Measurements from ENCODE around the gene HSF2BP.

Gene HSF2BP

DNA sequence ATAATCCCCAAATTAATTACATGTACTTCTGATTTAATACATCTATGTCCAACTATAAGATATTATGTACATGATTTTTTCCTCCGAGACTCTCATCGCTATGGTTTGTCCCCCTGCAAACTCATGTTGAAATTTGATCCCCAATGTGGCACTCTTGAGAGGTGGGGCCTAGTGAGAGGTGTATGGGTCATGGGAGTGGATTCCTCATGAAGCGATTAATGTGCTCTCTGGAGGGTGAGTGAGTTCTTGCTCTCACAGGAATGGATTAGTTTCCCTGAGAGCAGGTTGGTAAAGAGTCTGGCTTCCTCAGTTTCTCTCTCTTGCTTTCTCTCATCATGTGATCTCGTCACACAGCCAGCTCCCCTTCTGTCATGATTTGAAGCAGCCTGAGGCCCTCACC lies 16.1 kb downstream of the HSF2BP start:
- no peaks in the 10 kb centered on the region for H4K20me1 ChIP-seq
- peaks cover 18% of the 10 kb centered on the region for H3K4me1 ChIP-seq
- H3K4me3 ChIP-seq: no peak overlapping the region
- H3K27me3 ChIP-seq: no peaks in the 10 kb centered on the region
- H3K9me3 ChIP-seq: no peaks in the 10 kb centered on the region
- H3K9ac ChIP-seq: no peak overlapping the region
- H3K4me2 ChIP-seq: no peak overlapping the region
- no peak overlapping the region for H3K27ac ChIP-seq
- no peaks in the 10 kb centered on the region for H3K36me3 ChIP-seq
- no peak for TF ChIP-seq Cebpa-rat (IDR thresholded peaks at IDR 0.05)

DNA sequence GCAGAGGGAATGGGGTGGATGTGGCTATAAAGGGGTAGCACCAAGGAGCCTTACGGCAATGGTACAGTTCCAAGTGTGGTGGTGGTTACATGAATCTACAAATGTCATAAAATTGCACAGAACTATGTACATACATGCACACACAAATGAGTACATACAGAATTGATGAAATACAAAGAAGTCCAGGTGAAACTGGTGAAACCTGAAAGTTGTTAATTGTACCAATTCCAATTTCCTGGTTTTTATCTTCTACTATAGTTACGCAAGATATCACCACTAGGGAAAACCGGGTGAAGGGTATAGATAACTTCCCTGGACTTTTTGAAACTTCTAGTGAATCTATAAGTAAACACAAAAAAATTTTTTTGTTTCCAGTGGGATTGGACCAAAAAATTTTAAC lies 18.9 kb downstream of the HSF2BP start:
- H3K9ac ChIP-seq: no peak overlapping the region
- TF ChIP-seq Cebpa-rat (IDR thresholded peaks at IDR 0.05): no peak
- H4K20me1 ChIP-seq: no peaks in the 10 kb centered on the region
- H3K4me2 ChIP-seq: no peak overlapping the region
- no peak overlapping the region for H3K27ac ChIP-seq
- H3K36me3 ChIP-seq: no peaks in the 10 kb centered on the region
- peaks cover 5% of the 10 kb centered on the region for H3K4me1 ChIP-seq
- H3K9me3 ChIP-seq: no peaks in the 10 kb centered on the region
- H3K27me3 ChIP-seq: no peaks in the 10 kb centered on the region
- no peak overlapping the region for H3K4me3 ChIP-seq

DNA sequence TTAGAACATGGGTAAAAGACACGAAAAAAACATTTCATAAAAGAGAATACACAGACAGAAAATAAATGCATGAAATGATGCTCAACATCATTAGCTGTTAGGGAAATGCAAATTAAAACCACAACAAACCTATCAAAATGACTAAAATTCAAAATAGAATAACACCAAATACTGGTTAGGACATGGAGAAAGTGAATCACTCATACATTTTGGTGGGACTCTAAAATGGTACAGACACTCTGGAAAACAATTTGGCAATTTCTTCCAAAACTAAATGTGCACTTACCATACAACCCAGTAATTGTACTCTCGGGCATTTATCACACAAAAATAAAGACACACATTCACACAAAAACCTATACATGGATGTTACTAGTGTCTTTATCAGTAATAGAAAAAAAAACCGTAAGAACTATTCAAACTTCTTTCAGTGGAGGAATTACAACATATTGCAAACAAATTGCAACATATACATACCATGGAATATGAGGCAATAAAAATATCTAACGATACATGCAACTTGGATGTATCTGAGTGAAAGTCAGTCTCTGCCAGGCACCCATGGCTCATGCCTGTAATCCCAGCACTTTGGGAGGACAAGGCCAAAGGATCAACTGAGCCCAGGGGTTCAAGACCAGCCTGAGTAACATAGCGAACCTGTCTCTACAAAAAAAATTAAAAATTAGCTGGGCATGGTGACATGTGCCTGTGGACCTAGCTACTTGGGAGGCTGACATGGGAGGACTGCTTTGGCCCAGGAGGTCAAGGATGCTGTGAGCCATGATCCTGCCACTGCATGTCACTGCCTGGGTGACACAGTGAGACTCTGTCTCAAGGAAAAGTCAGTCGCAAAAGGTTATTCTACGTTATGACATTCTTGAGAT lies 19.6 kb downstream of the HSF2BP start:
- H3K36me3 ChIP-seq: no peaks in the 10 kb centered on the region
- no peak overlapping the region for H3K9ac ChIP-seq
- H3K4me1 ChIP-seq: no peaks in the 10 kb centered on the region
- H3K4me2 ChIP-seq: no peak overlapping the region
- no peak for TF ChIP-seq Cebpa-rat (IDR thresholded peaks at IDR 0.05)
- H3K4me3 ChIP-seq: no peak overlapping the region
- H3K9me3 ChIP-seq: no peaks in the 10 kb centered on the region
- no peaks in the 10 kb centered on the region for H4K20me1 ChIP-seq
- no peaks in the 10 kb centered on the region for H3K27me3 ChIP-seq
- no peak overlapping the region for H3K27ac ChIP-seq

DNA sequence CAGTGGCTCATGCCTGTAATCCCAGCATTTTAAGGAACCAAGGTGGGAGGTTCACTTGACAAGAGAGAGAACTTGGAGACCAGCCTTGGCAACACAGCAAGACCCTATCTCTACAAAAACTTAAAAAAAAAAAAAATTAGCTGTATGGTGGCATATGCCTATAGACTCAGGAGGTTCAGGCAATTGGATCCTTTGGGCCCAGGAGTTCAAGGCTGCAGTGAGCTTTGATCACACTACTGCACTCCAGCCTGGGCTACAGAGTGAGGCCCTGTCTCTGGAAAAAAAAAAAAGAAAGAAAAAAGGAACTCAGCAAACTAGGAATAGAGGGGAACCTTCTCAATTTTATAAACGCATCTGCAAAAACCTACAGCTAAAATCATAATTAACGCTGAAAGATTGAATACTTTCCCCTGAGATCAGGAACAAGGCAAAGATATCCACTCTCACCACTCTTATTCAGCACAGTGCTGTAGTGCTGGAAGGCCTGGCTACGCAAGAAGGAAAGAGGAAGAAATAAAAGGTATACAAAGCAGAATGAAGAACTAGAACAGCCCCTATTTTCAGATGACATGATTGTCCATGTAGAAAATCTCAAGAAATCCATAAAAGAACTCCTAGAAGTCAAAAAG lies 21.6 kb downstream of the HSF2BP start:
- TF ChIP-seq Cebpa-rat (IDR thresholded peaks at IDR 0.05): no peak
- no peak overlapping the region for H3K27ac ChIP-seq

DNA sequence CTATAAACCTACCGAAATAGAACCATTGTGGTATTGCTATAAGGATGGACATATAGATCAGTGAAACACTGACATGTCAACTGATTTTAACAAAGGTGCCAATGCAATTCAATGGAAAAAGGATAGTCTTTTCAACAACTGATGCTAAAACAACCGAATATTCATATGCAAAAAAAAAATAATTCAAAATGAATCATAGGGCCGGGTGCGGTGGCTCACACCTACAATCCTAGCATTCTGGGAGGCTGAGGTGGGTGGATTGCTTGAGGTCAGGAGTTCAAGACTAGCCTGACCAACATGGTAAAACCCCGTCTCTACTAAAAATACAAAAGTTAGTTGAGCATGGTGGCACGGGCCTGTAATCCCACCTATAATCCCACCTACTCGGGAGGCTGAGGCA lies 23.9 kb downstream of the HSF2BP start:
- no peaks in the 10 kb centered on the region for H3K4me1 ChIP-seq
- H3K4me2 ChIP-seq: no peak overlapping the region
- no peak overlapping the region for H3K9ac ChIP-seq
- no peaks in the 10 kb centered on the region for H3K27me3 ChIP-seq
- no peak overlapping the region for H3K4me3 ChIP-seq
- no peaks in the 10 kb centered on the region for H3K36me3 ChIP-seq
- H4K20me1 ChIP-seq: no peaks in the 10 kb centered on the region
- no peaks in the 10 kb centered on the region for H3K9me3 ChIP-seq
- H3K27ac ChIP-seq: no peak overlapping the region
- no peak for TF ChIP-seq Cebpa-rat (IDR thresholded peaks at IDR 0.05)

More for the DNA sequence above, 21.6 kb downstream of the HSF2BP start:
- Histone ChIP-seq H3K4me1 (no peaks in the 10 kb centered on the region), H3K9ac (no peak overlapping the region), H3K27me3 (no peaks in the 10 kb centered on the region), H3K4me3 (no peak overlapping the region), H3K4me2 (no peak overlapping the region), H4K20me1 (no peaks in the 10 kb centered on the region), H3K9me3 (no peaks in the 10 kb centered on the region), H3K36me3 (no peaks in the 10 kb centered on the region)

DNA sequence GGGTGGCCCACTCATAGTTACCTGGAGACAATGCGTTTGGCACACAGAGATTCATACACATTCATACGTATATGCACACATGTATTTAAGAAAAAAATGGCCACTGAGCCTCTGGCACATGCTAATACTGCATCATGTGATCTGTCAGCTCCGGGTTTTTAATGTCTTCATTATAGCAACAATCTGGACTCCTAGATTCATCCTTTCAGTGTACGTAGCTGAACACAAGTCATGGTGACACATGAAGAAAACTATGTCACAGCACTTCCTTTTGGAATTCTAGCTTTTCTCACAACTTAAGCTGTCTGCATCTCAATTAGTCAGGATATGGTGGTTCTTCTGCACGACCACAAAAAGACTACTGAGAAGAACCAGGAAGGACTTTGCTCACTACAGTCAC lies 24.7 kb downstream of the HSF2BP start:
- no peak for TF ChIP-seq Cebpa-rat (IDR thresholded peaks at IDR 0.05)
- Histone ChIP-seq H3K4me2 (no peak overlapping the region), H3K4me3 (no peak overlapping the region), H3K4me1 (no peaks in the 10 kb centered on the region), H3K9me3 (no peaks in the 10 kb centered on the region; the same call in 1 of the 2 replicates), H3K36me3 (no peaks in the 10 kb centered on the region), H4K20me1 (no peaks in the 10 kb centered on the region), H3K27me3 (no peaks in the 10 kb centered on the region), H3K27ac (no peak overlapping the region), H3K9ac (no peak overlapping the region)

DNA sequence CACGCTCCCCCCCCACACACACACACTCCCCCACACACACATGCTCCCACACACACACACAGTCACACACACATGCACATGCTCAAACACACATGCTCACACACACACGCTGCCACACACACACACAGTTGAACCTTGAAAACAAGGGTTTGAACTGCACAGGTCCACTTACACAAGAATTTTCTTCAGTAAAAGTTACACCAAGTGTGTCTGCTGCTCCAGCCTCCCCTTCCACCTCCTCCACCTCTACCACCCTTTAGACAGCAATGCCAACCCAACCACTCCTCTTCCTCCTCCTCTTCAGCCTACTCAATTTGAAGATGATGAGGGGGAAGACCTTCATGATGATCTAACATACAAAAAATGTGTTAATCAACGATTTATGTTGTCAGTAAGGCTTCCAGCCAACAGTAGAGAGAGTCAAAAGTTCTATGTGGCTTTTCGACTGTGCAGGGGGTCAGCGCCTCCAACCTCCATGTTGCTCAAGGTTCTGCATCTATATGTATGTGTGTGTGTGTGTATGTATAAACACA lies 26.8 kb downstream of the HSF2BP start:
- TF ChIP-seq Cebpa-rat (IDR thresholded peaks at IDR 0.05): no peak
- Histone ChIP-seq H3K4me2 (no peak overlapping the region), H3K36me3 (peaks cover 13% of the 10 kb centered on the region), H3K27ac (no peak overlapping the region), H4K20me1 (no peaks in the 10 kb centered on the region), H3K9ac (no peak overlapping the region), H3K27me3 (no peaks in the 10 kb centered on the region), H3K9me3 (peaks cover 21% of the 10 kb centered on the region), H3K4me3 (no peak overlapping the region), H3K4me1 (no peaks in the 10 kb centered on the region)

DNA sequence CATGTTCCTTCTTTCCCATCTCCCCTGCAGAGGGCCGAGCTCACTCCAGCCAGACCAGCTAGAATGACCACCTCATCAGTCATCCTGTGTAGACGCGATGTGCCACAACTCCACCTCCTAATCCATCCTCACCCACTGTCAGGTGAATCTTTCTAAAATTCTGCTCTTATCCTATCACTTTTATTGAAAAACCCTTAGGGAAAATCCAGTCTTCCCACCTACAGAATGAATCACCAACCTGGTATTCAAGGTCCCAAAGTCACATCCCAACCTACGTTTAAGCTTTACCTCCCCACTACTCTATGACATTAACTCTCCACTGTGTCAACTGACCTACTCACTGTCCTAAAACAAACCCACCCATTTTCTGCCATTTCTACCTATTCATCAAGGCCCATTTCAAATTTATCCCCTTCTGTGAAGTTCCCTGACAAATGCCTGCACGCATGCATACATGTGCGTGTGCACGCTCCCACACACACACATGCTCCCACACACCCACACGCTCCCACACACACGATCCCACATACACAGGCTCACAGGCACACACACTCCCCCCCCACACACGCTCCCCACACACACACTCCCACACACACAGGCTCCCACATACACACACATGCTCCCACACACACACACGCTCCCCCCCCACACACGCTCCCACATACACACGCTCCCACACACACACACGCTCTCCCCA lies 27.7 kb downstream of the HSF2BP start:
- no peak for TF ChIP-seq Cebpa-rat (IDR thresholded peaks at IDR 0.05)
- peaks cover 24% of the 10 kb centered on the region for H3K9me3 ChIP-seq
- H3K27ac ChIP-seq: no peak overlapping the region
- no peak overlapping the region for H3K4me3 ChIP-seq
- H3K4me1 ChIP-seq: no peaks in the 10 kb centered on the region
- H3K27me3 ChIP-seq: no peaks in the 10 kb centered on the region
- H3K36me3 ChIP-seq: peaks cover 13% of the 10 kb centered on the region
- H3K9ac ChIP-seq: no peak overlapping the region
- H4K20me1 ChIP-seq: no peaks in the 10 kb centered on the region
- no peak overlapping the region for H3K4me2 ChIP-seq

DNA sequence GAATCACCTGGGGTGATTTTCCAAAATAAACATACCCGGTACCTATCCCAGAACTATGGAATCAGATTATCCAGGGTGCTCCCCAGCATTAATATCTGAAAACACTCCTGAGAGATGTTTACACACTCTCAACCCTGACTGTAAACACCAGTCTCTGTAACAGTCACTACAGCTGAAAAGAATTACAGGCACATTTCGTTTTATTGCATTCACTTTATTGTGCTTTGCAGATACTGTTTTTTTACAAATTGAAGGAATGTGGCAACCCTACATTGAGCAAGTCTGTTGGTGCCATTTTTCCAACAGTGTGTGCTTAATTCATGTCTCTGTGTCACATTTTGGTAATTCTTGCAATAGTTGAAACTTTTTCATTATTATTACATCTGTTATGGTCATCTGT lies 31.8 kb downstream of the HSF2BP start:
- peaks cover 24% of the 10 kb centered on the region for H3K9me3 ChIP-seq

More for the DNA sequence above, 31.8 kb downstream of the HSF2BP start:
- Histone ChIP-seq H3K9ac (no peak overlapping the region), H3K4me3 (no peak overlapping the region), H3K4me1 (peaks cover 3% of the 10 kb centered on the region), H3K4me2 (no peak overlapping the region), H4K20me1 (no peaks in the 10 kb centered on the region), H3K27ac (no peak overlapping the region), H3K36me3 (peaks cover 13% of the 10 kb centered on the region), H3K27me3 (no peaks in the 10 kb centered on the region)
- no peak for TF ChIP-seq Cebpa-rat (IDR thresholded peaks at IDR 0.05)
